Heart right ventricle (tissue), 16 donors: ENCODE measurements around the gene FSTL5. TPM values are rescaled to one million over a fixed set of nuclear protein-coding genes. Genes with fewer than 3 reads are reported as not detected.

ENCODE experiments used
- ATAC-seq, 8 donors: fragments of 200-7000 bp; cut with Tn5 transposase; one replicate each; pipeline ENCODE4 v1.9.1; 2020; ENCODE audit warnings: mild to moderate bottlenecking in 8 of 8, moderate library complexity in 8 of 8, moderate number of reproducible peaks in 1 of 8
- DNase-seq, 2 donors: peaks; one replicate each; pipeline ENCODE4 v3.0.0-alpha.2; 2020
- H3K27ac ChIP-seq, 10 donors: fragments of 200-600 bp; sonication (generic) in 2 of 10; one replicate each; pipeline versions ENCODE4 v1.5.0 to v1.8.0; 2020 to 2022; ENCODE audit warnings: mild to moderate bottlenecking in 3 of 10
- H3K27me3 ChIP-seq, 7 donors: fragments of 200-600 bp; one replicate each; pipeline ENCODE4 v1.8.0; 2021 to 2022; ENCODE audit warnings: mild to moderate bottlenecking in 2 of 7
- H3K36me3 ChIP-seq, 9 donors: fragments of 200-600 bp; sonication (generic) in 1 of 9; one replicate each; pipeline versions ENCODE4 v1.5.0 to v1.8.0; 2020 to 2022; ENCODE audit warnings: mild to moderate bottlenecking in 2 of 9
- H3K4me1 ChIP-seq, 9 donors: fragments of 200-600 bp; sonication (generic) in 1 of 9; one replicate each; pipeline versions ENCODE4 v1.5.0 to v1.8.0; 2020 to 2022; ENCODE audit warnings: mild to moderate bottlenecking in 4 of 9
- H3K4me3 ChIP-seq, 10 donors: fragments of 200-600 bp; sonication (generic) in 2 of 10; one replicate each; pipeline versions ENCODE4 v1.5.0 to v1.8.0; 2020 to 2022; ENCODE audit warnings: mild to moderate bottlenecking in 7 of 10, moderate library complexity in 2 of 10
- H3K9me3 ChIP-seq, 11 donors: fragments of 200-600 bp in 10 of 11; sonication (generic) in 2 of 11; one replicate each; pipeline versions ENCODE4 v1.5.0 to v1.8.0; 2013 to 2022; ENCODE audit warnings: mild to moderate bottlenecking in 2 of 11, control low read depth in 1 of 11, moderate library complexity in 1 of 11
- CTCF ChIP-seq, 9 donors: fragments of 200-600 bp; sonication (generic) in 2 of 9; IDR thresholded peaks; one replicate each; pipeline versions ENCODE4 v1.5.0 to v1.8.0; 2021 to 2022; ENCODE audit warnings: antibody characterized with exemption in 9 of 9, mild to moderate bottlenecking in 5 of 9, moderate library complexity in 1 of 9
- WGBS, 2 donors: extraction: QIAGEN DNeasy Blood & Tissue Kit; methylation state at CpG; one replicate each; pipeline ENCODE4 v1.1.7; 2013; ENCODE audit warnings: inconsistent platforms in 1 of 2; 5-methylcytosine and 5-hydroxymethylcytosine counted together
- intact Hi-C, 10 donors: fragments of 100-400 bp; cut with DNase I; formaldehyde crosslinking; loops; one replicate each; pipeline versions ENCODE4 v1.11.1 to v1.14.2; 2022
- polyA plus RNA-seq, 2 donors: library from polyadenylated mRNA; stranded (reverse); fragments of 200-250 nt; gene quantifications; one replicate each; pipeline ENCODE4 v1.2.3, GENCODE V29; 2013
- total RNA-seq, 10 donors: library from RNA; stranded (reverse); fragmentation: NEBNext Ultra II Directional in 3 of 10; extraction: Animal tissue kit (Norgen Biotek cat#: 25700) in 3 of 10; gene quantifications; one replicate each; pipeline versions ENCODE4 v1.2.1 to v1.2.4, GENCODE V29; 2021 to 2023
- donor health status: Arrhythmogenic right ventricular cardiomyopathy.
- donor health status: ischemic (EF 13 %, LVEDD 7.1; RV severe dilation, severe dysfunction).
- donor health status: healthy with polysubstance abuse.
- donor health status: DM: no; HTN: yes; CAD: no.
- donor health status: DM: no; HTN: no; CAD: no.
- donor health status: ischemic (EF 25% LVEDD 6.9; RV normal size, moderate dysfunction).
- donor health status: ischemic (EF 25% LVEDD 5.7; RV mildly dilated, moderate dysfunction).
- donor health status: healthy.
- donor health status: DM: yes; HTN: yes; CAD: no.
- donor health status: Ischemic cardiomyopathy.
- donor health status: ischemic (EF 35%, LVEDD 5.7; RV mildly dilated, moderate dysfunction).
- donor health status: nonischemic (EF 11% LVEDD 7.7; RV severe dilation, severe dysfunction).
- donor health status: DM: yes; HTN: yes; CAD: no.
- donor health status: PGD.
- donor health status: ischemic (EF 29% LVEDD 5.4; RV normal size, mild dysfunction).
- donor health status: nonischemic (EF 23%, LVEDD 6.1; RV moderate dilation, normal function).

The FSTL5 gene
- total and polyA plus RNA-seq, 12 donors: 0.01 TPM; not detected in 11

GRCh38 chr4:161657616-161658015 is 506.2 kb downstream of the FSTL5 start:
- no peaks in the 10 kb centered on the region for H3K4me1 ChIP-seq
- no peaks in the 10 kb centered on the region for H3K27me3 ChIP-seq
- H3K36me3 ChIP-seq: no peaks in the 10 kb centered on the region
- peaks cover 0 to 5% (median 0%) of the 10 kb centered on the region in 11 donors for H3K9me3 ChIP-seq
- WGBS, 2 donors: 70% methylated on average over 3 of the region's 3 CpGs
- no peak overlapping the region for H3K4me3 ChIP-seq
- ATAC-seq (no peak), DNase-seq (no peak)
- intact Hi-C loops: no loop called here
- no peak overlapping the region for H3K27ac ChIP-seq
- no peak for TF ChIP-seq CTCF (IDR thresholded peaks at IDR 0.05)

GRCh38 chr4:161656594-161656993 is 507.2 kb downstream of the FSTL5 start:
- DNase-seq (no peak), ATAC-seq (no peak)
- 53 to 60% methylated on average over 3 of the region's 3 CpGs for WGBS, 2 donors
- intact Hi-C loops: no loop called here
- H3K27ac ChIP-seq: no peak overlapping the region
- no peak overlapping the region for H3K4me3 ChIP-seq
- no peaks in the 10 kb centered on the region for H3K36me3 ChIP-seq
- TF ChIP-seq CTCF (IDR thresholded peaks at IDR 0.05): no peak
- peaks cover 0 to 5% (median 0%) of the 10 kb centered on the region in 11 donors for H3K9me3 ChIP-seq
- H3K27me3 ChIP-seq: no peaks in the 10 kb centered on the region
- H3K4me1 ChIP-seq: peaks cover 0 to 4% (median 0%) of the 10 kb centered on the region in 9 donors

- ATAC-seq (no peak), DNase-seq (no peak)
- H3K27ac ChIP-seq: no peak overlapping the region
- no peaks in the 10 kb centered on the region for H3K27me3 ChIP-seq
- no peaks in the 10 kb centered on the region for H3K9me3 ChIP-seq
- peaks cover 0 to 10% (median 0%) of the 10 kb centered on the region in 9 donors for H3K4me1 ChIP-seq
- intact Hi-C loops: no loop called here
- no peak for TF ChIP-seq CTCF (IDR thresholded peaks at IDR 0.05)
- WGBS, 2 donors: 83 to 91% methylated on average over 2 of the region's 2 CpGs
- no peak overlapping the region for H3K4me3 ChIP-seq
- no peaks in the 10 kb centered on the region for H3K36me3 ChIP-seq
These were observed 508.7 kb downstream of the FSTL5 start for GRCh38 chr4:161655148-161655547.

- ATAC-seq (no peak), DNase-seq (no peak)
- WGBS, 2 donors: 96% methylated on average over 1 of the region's 1 CpG
- Histone ChIP-seq H3K4me3 (no peak overlapping the region), H3K27ac (no peak overlapping the region), H3K27me3 (no peaks in the 10 kb centered on the region), H3K9me3 (peaks cover 0 to 6% (median 0%) of the 10 kb centered on the region in 11 donors), H3K36me3 (no peaks in the 10 kb centered on the region), H3K4me1 (peaks cover 0 to 10% (median 0%) of the 10 kb centered on the region in 9 donors)
- intact Hi-C loops: no loop called here
- TF ChIP-seq CTCF (IDR thresholded peaks at IDR 0.05): no peak
These were observed 510.1 kb downstream of the FSTL5 start for GRCh38 chr4:161653697-161654096.
